Effector CD8-positive, alpha-beta T cell (primary cell): ENCODE data around the gene RGS9.

Experiments
- DNase-seq: peaks from one replicate; lab custom pipeline; 2025; lab: John Stamatoyannopoulos, UW

Gene RGS9

GRCh38 chr17:65261152-65261551 is 124.0 kb downstream of the RGS9 start:
- no peak for DNase-seq

GRCh38 chr17:65261682-65262636 is 124.8 kb downstream of the RGS9 start:
- DNase-seq = no peak

- no peak for DNase-seq
Observed at GRCh38 chr17:65265276-65265675, 128.1 kb downstream of the RGS9 start.

GRCh38 chr17:65268832-65269231 is 131.7 kb downstream of the RGS9 start:
- no peak for DNase-seq

GRCh38 chr17:65270499-65271253 is 133.5 kb downstream of the RGS9 start:
- DNase-seq = no peak

GRCh38 chr17:65271296-65271695 is 134.1 kb downstream of the RGS9 start:
- DNase-seq = no peak
